GM21526 (cell line): ENCODE data around the gene BMI1.
"Not testable (repeated sequence)": the region's sequence is repeated elsewhere in the genome, so short reads cannot be mapped to it uniquely, and the experiment has no call there.

ENCODE experiments used
- ATAC-seq: cut with Tn5 transposase; IDR thresholded peaks from one replicate; pipeline ENCODE4 v1.9.1; 2021; ENCODE audit warnings: moderate library complexity; ENCODE audit not compliant: unreplicated experiment, low FRiP score

The BMI1 gene

GRCh38 chr10:22320591-22321155 lies at the start of gene BMI1:
Gene BMI1 (plus strand): TSS chr10:22321099. CDS start chr10:22326450, 5,351 bp downstream.
- no peak for ATAC-seq

- ATAC-seq, result no peak
Measured at GRCh38 chr10:22271786-22272185, 49.1 kb upstream of the BMI1 start.

- no peak for ATAC-seq
Measured at GRCh38 chr10:22278441-22278782, 42.5 kb upstream of the BMI1 start.

GRCh38 chr10:22280078-22280477 lies 40.8 kb upstream of the BMI1 start:
- ATAC-seq, result no peak

- ATAC-seq, result no peak
Measured at GRCh38 chr10:22285130-22285529, 35.8 kb upstream of the BMI1 start.

DNA sequence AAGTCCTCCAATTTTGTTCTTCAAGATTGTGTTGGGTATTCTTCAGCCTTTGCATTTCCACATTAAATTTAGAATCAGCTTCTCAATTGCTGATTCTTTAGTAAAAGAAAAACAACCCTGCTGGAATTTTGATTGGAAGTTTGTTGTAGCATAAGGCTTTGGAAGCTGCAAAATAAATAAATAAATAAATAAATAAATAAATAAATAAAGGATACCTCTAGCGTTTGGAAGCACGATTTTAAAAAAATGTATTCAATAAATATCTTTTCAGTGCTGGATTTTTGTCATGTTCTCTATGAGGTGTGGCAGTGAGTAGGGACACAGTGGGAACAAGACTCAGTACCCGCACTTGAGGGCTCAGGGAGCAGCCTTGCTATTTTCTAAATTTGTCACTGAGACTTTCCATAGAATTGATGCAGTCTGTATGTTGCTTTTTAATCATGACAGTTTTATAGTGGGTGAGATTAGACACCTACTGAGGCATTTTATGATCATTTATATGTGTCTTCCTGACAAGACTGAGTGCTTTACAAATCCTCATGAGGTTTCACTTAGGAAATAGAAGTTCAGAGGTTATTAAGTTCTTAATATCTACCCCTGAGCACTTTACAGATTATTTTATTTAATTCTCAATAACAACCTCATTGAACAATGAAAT lies 27.0 kb upstream of the BMI1 start:
- no peak for ATAC-seq

- ATAC-seq, result no peak
Measured at GRCh38 chr10:22294694-22295093, 26.2 kb upstream of the BMI1 start.

- no peak for ATAC-seq
Measured at GRCh38 chr10:22301193-22301592, 19.7 kb upstream of the BMI1 start.

- ATAC-seq, result no peak
Measured at GRCh38 chr10:22303461-22303860, 17.4 kb upstream of the BMI1 start.

GRCh38 chr10:22305721-22306120 lies 15.2 kb upstream of the BMI1 start:
- ATAC-seq, result no peak

DNA sequence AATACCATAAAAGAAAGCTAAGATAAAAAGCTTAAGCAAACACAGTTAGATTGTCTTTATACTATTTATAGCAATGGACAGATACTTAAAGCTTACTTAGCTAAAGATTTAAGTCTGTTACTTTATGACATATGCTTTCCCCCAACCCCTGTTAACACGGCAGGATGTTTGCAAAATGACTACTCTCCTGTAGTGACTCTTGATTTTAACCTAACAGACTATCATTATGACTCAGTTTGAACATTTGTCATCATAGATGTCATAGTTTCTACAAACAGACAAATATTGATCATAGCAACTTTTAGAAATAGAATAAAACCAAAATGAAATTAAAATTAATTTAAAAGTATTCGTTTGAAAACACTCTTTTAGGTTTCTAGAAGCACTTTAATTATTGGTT lies 12.5 kb upstream of the BMI1 start:
- peak; percentile 91 for ATAC-seq

GRCh38 chr10:22309180-22310000 lies 11.5 kb upstream of the BMI1 start:
- ATAC-seq, result no peak

DNA sequence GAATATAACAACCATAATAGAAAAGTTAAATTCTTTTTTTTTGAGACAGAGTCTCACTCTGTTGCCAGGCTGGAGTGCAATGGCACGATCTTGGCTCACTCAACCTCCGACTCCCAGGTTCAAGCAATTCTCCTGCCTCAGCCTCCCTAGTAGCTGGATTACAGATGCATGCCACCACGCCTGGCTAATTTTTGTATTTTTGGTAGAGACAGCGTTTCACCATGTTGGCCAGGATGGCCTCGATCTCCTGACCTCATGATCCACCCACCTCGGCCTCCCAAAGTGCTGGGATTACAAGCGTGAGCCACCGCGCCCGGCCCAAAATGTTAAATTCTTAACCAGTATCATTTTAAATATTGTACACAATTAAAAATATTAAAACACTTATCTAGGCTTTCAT lies 10.9 kb upstream of the BMI1 start:
- ATAC-seq, result not testable (repeated sequence)

- no peak for ATAC-seq
Measured at GRCh38 chr10:22310928-22311327, 10.0 kb upstream of the BMI1 start.

DNA sequence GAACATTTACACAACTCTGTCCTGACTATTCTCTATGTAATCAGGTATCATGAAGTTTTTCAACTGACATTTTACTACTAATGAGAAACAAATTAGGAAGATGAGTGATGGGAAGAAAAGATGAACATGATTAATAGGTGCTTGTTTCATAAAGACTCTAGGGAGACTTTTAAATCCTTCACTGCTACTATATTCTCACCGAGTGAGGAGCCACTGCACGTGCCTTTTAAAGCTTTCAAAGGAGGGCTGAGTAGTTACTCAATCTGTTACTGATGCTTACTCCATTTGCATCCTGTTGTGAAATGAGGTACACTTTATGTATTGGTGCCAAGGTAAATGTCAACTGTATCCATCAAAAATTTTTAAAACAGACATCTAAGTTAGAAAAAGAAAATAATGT lies 6.0 kb upstream of the BMI1 start:
- ATAC-seq, result no peak

GRCh38 chr10:22315455-22316285 lies 5.2 kb upstream of the BMI1 start:
- ATAC-seq, result peak; percentile 19

GRCh38 chr10:22316286-22317075 lies 4.4 kb upstream of the BMI1 start, which contains the start of gene COMMD3:
Gene COMMD3 (plus strand): TSS chr10:22316388. CDS start chr10:22316418, 30 bp downstream.
- ATAC-seq, result peak; percentile 60

DNA sequence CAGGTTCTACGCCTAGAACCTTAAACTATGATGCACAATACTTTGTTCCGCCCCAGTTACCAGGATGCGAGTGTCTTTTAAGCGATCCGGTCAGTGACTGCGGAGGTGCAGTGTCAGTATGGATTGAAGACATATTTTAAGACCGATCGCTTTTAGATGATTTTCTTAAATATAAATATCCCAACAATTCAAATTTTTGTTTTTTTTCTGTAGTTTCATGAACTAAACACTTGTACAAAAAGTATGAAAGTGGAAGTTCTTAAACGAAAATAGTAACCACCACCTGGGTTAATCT lies 3.9 kb upstream of the BMI1 start:
- peak; percentile 29 for ATAC-seq

DNA sequence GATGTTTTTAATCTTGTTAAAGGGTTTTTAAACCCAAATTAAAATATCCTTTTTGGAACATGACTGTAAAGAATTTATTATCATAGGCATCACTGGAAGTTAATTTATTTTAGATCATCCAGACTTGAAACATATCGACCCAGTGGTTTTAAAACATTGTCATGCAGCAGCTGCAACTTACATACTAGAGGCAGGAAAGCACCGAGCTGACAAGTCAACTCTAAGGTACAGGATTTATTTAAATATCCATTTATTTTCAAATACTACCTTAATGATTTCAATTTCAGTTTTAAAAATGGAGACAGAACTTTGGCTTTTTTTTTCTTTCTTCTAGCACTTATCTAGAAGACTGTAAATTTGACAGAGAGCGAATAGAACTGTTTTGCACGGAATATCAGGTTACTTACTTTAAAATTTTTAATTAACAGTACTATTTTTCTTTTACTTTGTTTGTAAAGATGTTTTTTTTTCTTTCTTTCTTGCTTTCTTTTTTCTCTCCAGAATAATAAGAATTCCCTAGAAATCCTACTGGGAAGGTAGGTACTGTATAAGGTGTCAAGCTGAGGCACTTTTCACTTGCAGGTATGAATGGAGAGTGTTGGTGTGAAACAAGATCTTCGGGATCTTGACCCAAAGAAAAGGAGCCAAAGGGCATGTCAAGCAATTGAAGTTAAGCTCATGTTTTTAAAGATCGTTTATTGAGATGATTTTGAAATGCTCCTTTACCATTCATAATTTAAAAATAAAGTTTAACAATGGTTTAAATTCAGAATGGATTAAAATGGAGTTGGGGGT lies 2.9 kb upstream of the BMI1 start:
- ATAC-seq, result no peak
